HCT116 (cell line): ENCODE results near the gene SARM1. TPM values are rescaled to one million over a fixed set of nuclear protein-coding genes. Genes with fewer than 3 reads are reported as not detected.

Experiments used
- ATAC-seq: fragments of 200-7000 bp; cut with Tn5 transposase; 2 replicates; pipeline ENCODE4 v1.9.1; 2020; ENCODE audit warnings: mild to moderate bottlenecking, moderate library complexity
- BruUV-seq: library from RNA; stranded (reverse); fragments of 400-500 nt; replicated peaks from 2 replicates; lab custom pipeline; 2021; lab: Mats Ljungman, UMichigan
- CTCF ChIA-PET: fragments of 300-600 bp; sonication (Branson Sonifier 250); formaldehyde crosslinking; loops from one replicate; lab custom pipeline; 2021; ENCODE audit warnings: antibody characterized with exemption; lab: Charles Lee
- POLR2A ChIA-PET: fragments of 300-600, 350-600 bp; sonication (Branson Sonifier 250); formaldehyde crosslinking; loops from one replicate; lab custom pipeline; 2021; ENCODE audit warnings: antibody characterized with exemption; lab: Charles Lee
- RAD21 ChIA-PET, 2 experiments: fragments of 300-600 bp; sonication (Branson Sonifier 250); formaldehyde crosslinking; loops; one replicate each; lab custom pipeline; 2023; ENCODE audit warnings: low total read pairs in 2 of 2; ENCODE audit not compliant: uncharacterized antibody in 2 of 2, unreplicated experiment in 2 of 2, low non-redundant PET in 1 of 2; lab: Charles Lee
- DNase-seq: peaks from one replicate; pipeline ENCODE4 v3.0.0-alpha.2; 2010; ENCODE audit warnings: low read depth, low spot score
- H2AFZ ChIP-seq: fragments of 200-600 bp; shearing (Covaris generic), sonication (generic); 2 replicates; pipeline ENCODE4 v1.6.1; 2017; ENCODE audit warnings: low read depth, mixed run types, mixed read lengths, antibody characterized with exemption, low read length; ENCODE audit not compliant: poor library complexity, severe bottlenecking
- H3K27ac ChIP-seq: 2 replicates; pipeline ENCODE4 v1.5.1; 2012; ENCODE audit warnings: low read depth, low read length
- H3K27me3 ChIP-seq: fragments of 200-600 bp; sonication (generic); 2 replicates; pipeline ENCODE4 v1.6.1; 2016; ENCODE audit warnings: mixed run types, low read length, mixed read lengths; ENCODE audit not compliant: insufficient read depth
- H3K36me3 ChIP-seq, 2 experiments: fragments of 200-500 bp in 1 of 2; fragments of 200-600 bp in 1 of 2; sonication (Bioruptor generic) in 1 of 2; sonication (generic) in 1 of 2; 2 replicates each; pipeline versions ENCODE4 v1.5.1 to v1.6.1; 2014 to 2016; ENCODE audit warnings: low read length in 2 of 2, inconsistent platforms in 1 of 2, mixed read lengths in 1 of 2, mixed run types in 1 of 2; ENCODE audit not compliant: insufficient read depth in 2 of 2, control insufficient read depth in 1 of 2
- H3K4me1 ChIP-seq, 2 experiments: fragments of 200-600 bp in 1 of 2; sonication (generic) in 1 of 2; 2 replicates each; pipeline versions ENCODE4 v1.5.1 to v1.6.1; 2012 to 2017; ENCODE audit warnings: low read length in 2 of 2, inconsistent platforms in 1 of 2, mild to moderate bottlenecking in 1 of 2, mixed read lengths in 1 of 2, mixed run types in 1 of 2, moderate library complexity in 1 of 2; ENCODE audit not compliant: insufficient read depth in 2 of 2, control insufficient read depth in 1 of 2
- H3K4me2 ChIP-seq: fragments of 200-600 bp; sonication (generic); 2 replicates; pipeline ENCODE4 v1.6.1; 2017; ENCODE audit warnings: mixed run types, low read length, mixed read lengths
- H3K4me3 ChIP-seq, 2 experiments: fragments of 200-600 bp in 1 of 2; sonication (generic) in 1 of 2; replicated peaks in 1 of 2; 2 replicates each; pipeline ENCODE4 v1.5.1; 2011 to 2016; ENCODE audit warnings: low read length in 2 of 2, control low read depth in 1 of 2, low read depth in 1 of 2, mild to moderate bottlenecking in 1 of 2, mixed read lengths in 1 of 2, mixed run types in 1 of 2
- H3K79me2 ChIP-seq: fragments of 200-600 bp; sonication (generic); 2 replicates; pipeline ENCODE4 v1.6.1; 2017; ENCODE audit warnings: mild to moderate bottlenecking, mixed run types, low read length, moderate library complexity, mixed read lengths; ENCODE audit not compliant: insufficient read depth
- H3K9ac ChIP-seq: fragments of 200-600 bp; sonication (generic); 2 replicates; pipeline ENCODE4 v1.6.1; 2016; ENCODE audit warnings: low read length, mixed read lengths
- H3K9me2 ChIP-seq: fragments of 200-600 bp; sonication (generic), shearing (Covaris generic); 2 replicates; pipeline ENCODE4 v1.6.1; 2017; ENCODE audit warnings: mixed run types, mild to moderate bottlenecking, moderate library complexity; ENCODE audit not compliant: insufficient read depth
- H3K9me3 ChIP-seq, 2 experiments: fragments of 200-500 bp in 1 of 2; fragments of 200-600 bp in 1 of 2; sonication (Bioruptor generic) in 1 of 2; sonication (generic) in 1 of 2; 2 replicates each; pipeline ENCODE4 v1.6.1; 2014 to 2017; ENCODE audit warnings: low read length in 2 of 2, mixed read lengths in 2 of 2, inconsistent platforms in 1 of 2, low read depth in 1 of 2, mild to moderate bottlenecking in 1 of 2, mixed run types in 1 of 2, moderate library complexity in 1 of 2; ENCODE audit not compliant: control insufficient read depth in 1 of 2, insufficient read depth in 1 of 2
- H4K20me1 ChIP-seq: fragments of 200-600 bp; sonication (generic), shearing (Covaris generic); 2 replicates; pipeline ENCODE4 v1.6.1; 2017; ENCODE audit warnings: mixed run types, mild to moderate bottlenecking, moderate library complexity; ENCODE audit not compliant: insufficient read depth
- CBX3 ChIP-seq: IDR thresholded peaks from 2 replicates; pipeline ENCODE4 v1.6.1; 2012; ENCODE audit warnings: low read depth
- EGR1 ChIP-seq: IDR thresholded peaks from 2 replicates; pipeline ENCODE4 v1.6.1; 2012; ENCODE audit warnings: low read depth
- ELF1 ChIP-seq: IDR thresholded peaks from 2 replicates; pipeline ENCODE4 v1.6.1; 2012; ENCODE audit warnings: low read depth, borderline replicate concordance
- EZH2phosphoT487 ChIP-seq: fragments of 200-600 bp; IDR thresholded peaks from 2 replicates; pipeline ENCODE4 v1.6.1; 2018; ENCODE audit warnings: antibody characterized with exemption, borderline replicate concordance
- FOSL1 ChIP-seq: IDR thresholded peaks from 2 replicates; pipeline ENCODE4 v1.6.1; 2012; ENCODE audit warnings: low read depth
- JUND ChIP-seq: IDR thresholded peaks from 2 replicates; pipeline ENCODE4 v1.6.1; 2012
- POLR2A ChIP-seq: IDR thresholded peaks from 2 replicates; pipeline ENCODE4 v1.7.0; 2011; ENCODE audit warnings: borderline replicate concordance; ENCODE audit not compliant: insufficient read depth, insufficient read length; ENCODE audit errors: extremely low read depth
- RAD21 ChIP-seq: IDR thresholded peaks from 2 replicates; pipeline ENCODE4 v1.6.1; 2012; ENCODE audit warnings: low read depth, mild to moderate bottlenecking
- SP1 ChIP-seq: IDR thresholded peaks from 2 replicates; pipeline ENCODE4 v1.6.1; 2012; ENCODE audit warnings: low read depth
- TCF7L2 ChIP-seq: IDR thresholded peaks from 2 replicates; pipeline ENCODE4 v1.7.0; 2011; ENCODE audit warnings: borderline replicate concordance, inconsistent platforms; ENCODE audit not compliant: insufficient read depth, insufficient read length; ENCODE audit errors: extremely low read depth
- YY1 ChIP-seq: IDR thresholded peaks from 2 replicates; pipeline ENCODE4 v1.6.1; 2011; ENCODE audit warnings: low read length, low read depth, moderate library complexity, mild to moderate bottlenecking; ENCODE audit not compliant: insufficient replicate concordance; ENCODE audit errors: extremely low read depth
- ZFX ChIP-seq: fragments of 450-650 bp; IDR thresholded peaks from 2 replicates; pipeline ENCODE4 v1.6.1; 2017
- ZNF274 ChIP-seq: fragments of 200-500 bp; sonication (Bioruptor generic); IDR thresholded peaks from 2 replicates; pipeline ENCODE4 v1.6.1; 2014; ENCODE audit warnings: mild to moderate bottlenecking, low read depth, low read length, inconsistent platforms
- intact Hi-C: fragments of 100-400 bp; cut with micrococcal nuclease; formaldehyde crosslinking; loops from 2 replicates; pipeline ENCODE4 v1.10.0; 2022
- total RNA-seq: library from RNA; stranded (reverse); gene quantifications from one replicate; pipeline ENCODE4 v1.2.1, GENCODE V29; 2021; ENCODE audit not compliant: unreplicated experiment
- TF ChIP-seq, protein P1 (sequence below), 3 experiments: fragments of 200-600 bp in 1 of 3; sonication (generic) in 1 of 3; IDR thresholded peaks in 2 of 3; conservative IDR thresholded peaks in 1 of 3; 2 replicates each; pipeline ENCODE4 v1.5.1; 2012 to 2017; ENCODE audit warnings: low read depth in 2 of 3, low read length in 2 of 3, antibody characterized with exemption in 1 of 3, borderline replicate concordance in 1 of 3, control low read depth in 1 of 3, mild to moderate bottlenecking in 1 of 3, mixed read lengths in 1 of 3, mixed run types in 1 of 3, moderate library complexity in 1 of 3; ENCODE audit not compliant: insufficient read depth in 1 of 3

Gene SARM1
- total RNA-seq, 1 experiment from 2014 or later = 1.3 TPM

GRCh38 chr17:28388106-28388505, 16.6 kb downstream of the SARM1 start:
- Histone ChIP-seq H4K20me1 (no peaks in the 10 kb centered on the region), H3K36me3 (no peaks in the 10 kb centered on the region), H3K27ac (no peak overlapping the region), H3K4me3 (no peak overlapping the region), H3K27me3 (no peaks in the 10 kb centered on the region), H3K9ac (no peak overlapping the region), H3K4me2 (no peak overlapping the region), H3K4me1 (no peaks in the 10 kb centered on the region), H3K79me2 (no peaks in the 10 kb centered on the region), H3K9me2 (no peaks in the 10 kb centered on the region), H3K9me3 (no peaks in the 10 kb centered on the region), H2AFZ (no peak overlapping the region)
- DNase-seq = no peak
- intact Hi-C loops = no loop called here
- TF ChIP-seq EZH2phosphoT487 = no peak
- TF ChIP-seq, protein P1, sequence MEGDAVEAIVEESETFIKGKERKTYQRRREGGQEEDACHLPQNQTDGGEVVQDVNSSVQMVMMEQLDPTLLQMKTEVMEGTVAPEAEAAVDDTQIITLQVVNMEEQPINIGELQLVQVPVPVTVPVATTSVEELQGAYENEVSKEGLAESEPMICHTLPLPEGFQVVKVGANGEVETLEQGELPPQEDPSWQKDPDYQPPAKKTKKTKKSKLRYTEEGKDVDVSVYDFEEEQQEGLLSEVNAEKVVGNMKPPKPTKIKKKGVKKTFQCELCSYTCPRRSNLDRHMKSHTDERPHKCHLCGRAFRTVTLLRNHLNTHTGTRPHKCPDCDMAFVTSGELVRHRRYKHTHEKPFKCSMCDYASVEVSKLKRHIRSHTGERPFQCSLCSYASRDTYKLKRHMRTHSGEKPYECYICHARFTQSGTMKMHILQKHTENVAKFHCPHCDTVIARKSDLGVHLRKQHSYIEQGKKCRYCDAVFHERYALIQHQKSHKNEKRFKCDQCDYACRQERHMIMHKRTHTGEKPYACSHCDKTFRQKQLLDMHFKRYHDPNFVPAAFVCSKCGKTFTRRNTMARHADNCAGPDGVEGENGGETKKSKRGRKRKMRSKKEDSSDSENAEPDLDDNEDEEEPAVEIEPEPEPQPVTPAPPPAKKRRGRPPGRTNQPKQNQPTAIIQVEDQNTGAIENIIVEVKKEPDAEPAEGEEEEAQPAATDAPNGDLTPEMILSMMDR (IDR thresholded peaks at IDR 0.05 in 2 of 3, conservative IDR thresholded peaks at IDR 0.05 in 1 of 3; ENCODE audit: borderline replicate concordance in 1 of 3, insufficient read depth in 1 of 3, low read depth in 2 of 3, low read length in 2 of 3) = no peak
- TF ChIP-seq POLR2A = no peak
- no peak for TF ChIP-seq EGR1
- TF ChIP-seq CBX3 = no peak
- TF ChIP-seq TCF7L2 = no peak
- TF ChIP-seq ZNF274 = no peak
- TF ChIP-seq RAD21 = no peak
- TF ChIP-seq ZFX = no peak
- TF ChIP-seq SP1 = no peak
- no peak for TF ChIP-seq ELF1
- no peak for TF ChIP-seq FOSL1
- no peak for TF ChIP-seq YY1
- TF ChIP-seq JUND = no peak
- no peak for ATAC-seq
- POLR2A ChIA-PET = no interaction called here
- CTCF ChIA-PET = no interaction called here
- RAD21 ChIA-PET = no interaction called here
- BruUV-seq = no TSS peak
